Activated CD4-positive, alpha-beta T cell treated with anti-CD3 and anti-CD28 coated beads, Interleukin-10, Interleukin-2, amounts not matched to agents 100 ng/mL and 50 ng/mL, durations not matched to agents 16 hours and 8 hours (primary cell): ENCODE measurements around the gene FKTN.

Source experiments
- DNase-seq: peaks from one replicate; pipeline ENCODE4 v3.0.0-alpha.2; 2020

The FKTN gene

DNA sequence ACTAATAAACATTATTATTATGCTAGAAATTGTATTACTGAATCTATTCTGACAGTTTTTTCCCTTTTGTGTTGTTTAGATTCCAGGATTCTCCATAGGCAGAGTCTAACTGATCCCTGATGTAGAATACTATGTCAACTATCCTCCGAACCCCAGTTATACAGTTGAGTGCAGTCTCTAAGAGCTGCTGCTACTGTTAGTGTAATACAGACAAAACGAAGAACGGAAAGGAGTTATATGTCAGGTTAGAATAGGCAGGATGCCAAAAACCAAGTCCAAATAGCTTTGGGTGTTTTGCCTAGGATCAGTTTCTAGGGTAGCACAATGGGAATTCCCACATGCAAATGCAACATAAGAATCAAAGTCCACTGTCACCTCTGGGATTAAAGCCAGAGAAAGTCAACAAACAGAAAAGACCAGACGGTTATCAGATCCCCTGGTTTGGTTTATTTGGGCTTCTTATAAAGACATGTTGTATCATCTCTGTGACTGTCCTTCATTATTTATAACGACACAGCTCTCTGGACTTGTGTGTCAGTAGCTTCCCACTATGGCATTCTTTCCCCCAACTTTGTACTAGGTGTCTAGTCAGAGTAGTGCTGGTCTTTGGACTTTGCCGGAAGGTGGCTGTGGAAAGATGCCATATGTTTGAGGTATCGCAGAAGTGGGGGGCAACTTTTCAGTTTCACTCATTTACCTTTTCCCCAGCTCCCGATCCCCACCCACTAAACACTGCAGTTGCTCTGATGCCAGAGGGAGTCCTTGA is 121.5 kb downstream of the FKTN start:
- no peak for DNase-seq

DNA sequence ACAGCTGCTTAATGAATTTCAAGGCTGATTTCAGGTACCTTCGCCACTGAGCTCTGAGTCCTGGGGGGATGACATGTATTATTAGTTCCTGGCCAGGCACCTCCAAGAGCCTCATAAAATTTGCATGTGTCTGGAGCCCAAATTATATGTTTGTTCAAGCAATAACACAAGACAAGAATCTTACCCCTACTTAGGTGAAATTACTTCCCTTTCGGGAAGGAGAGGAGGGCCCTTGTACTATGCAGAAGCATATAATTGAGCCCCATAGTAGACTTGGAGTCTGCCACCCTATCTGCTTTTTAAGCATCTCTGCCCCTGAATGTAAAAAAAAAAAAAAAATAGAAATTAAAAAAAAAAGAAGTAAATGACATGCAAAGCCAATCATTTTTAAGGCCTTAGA is 123.4 kb downstream of the FKTN start:
- DNase-seq = no peak

GRCh38 chr9:105681724-105682123 is 123.8 kb downstream of the FKTN start:
- DNase-seq = no peak

- DNase-seq = no peak
These were observed 125.9 kb downstream of the FKTN start for GRCh38 chr9:105683688-105684275.

DNA sequence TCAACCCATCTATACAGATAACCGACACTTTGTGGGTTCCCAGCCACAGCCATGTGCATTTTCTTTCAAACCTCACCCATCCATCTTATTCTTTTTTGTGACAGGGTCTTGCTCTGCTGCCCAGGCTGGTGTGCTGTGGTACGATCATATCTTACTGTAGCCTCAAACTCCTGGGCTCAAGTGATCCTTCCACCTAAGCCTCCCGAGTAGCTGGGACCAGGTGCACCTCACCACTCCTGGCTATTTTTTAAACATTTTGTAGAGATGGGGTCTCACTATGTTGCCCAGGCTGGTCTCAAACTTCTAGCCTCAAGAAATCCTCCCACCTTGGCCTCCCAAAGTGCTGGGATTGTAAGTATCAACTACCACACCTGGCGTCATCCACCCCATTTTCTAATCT is 129.0 kb downstream of the FKTN start:
- no peak for DNase-seq
